Stimulated activated CD4-positive, alpha-beta T cell treated with anti-CD3 and anti-CD28 coated beads, TNF-alpha, amount 100 ng/mL, for 24 hours (primary cell): ENCODE measurements around the gene ST6GALNAC2.

Experiments used
- DNase-seq, 3 experiments: peaks; one replicate each; pipeline ENCODE4 v3.0.0-alpha.2; 2020; ENCODE audit warnings: low read depth in 3 of 3

ST6GALNAC2 gene

GRCh38 chr17:76556765-76557367 is 28.8 kb downstream of the ST6GALNAC2 start:
- DNase-seq: no peak

GRCh38 chr17:76554131-76554530 is 31.5 kb downstream of the ST6GALNAC2 start:
- DNase-seq: no peak

GRCh38 chr17:76553178-76553908 is 32.3 kb downstream of the ST6GALNAC2 start:
- no peak for DNase-seq

- no peak for DNase-seq
Observed at GRCh38 chr17:76551685-76552084, 34.0 kb downstream of the ST6GALNAC2 start.

GRCh38 chr17:76550712-76551615 is 34.7 kb downstream of the ST6GALNAC2 start:
- no peak for DNase-seq

- DNase-seq: no peak
Observed at GRCh38 chr17:76549539-76549938, 36.1 kb downstream of the ST6GALNAC2 start.

- no peak for DNase-seq
Observed at GRCh38 chr17:76549215-76549518, 36.5 kb downstream of the ST6GALNAC2 start.

GRCh38 chr17:76548378-76549214 is 37.1 kb downstream of the ST6GALNAC2 start:
- DNase-seq: no peak

GRCh38 chr17:76547642-76548202 is 37.9 kb downstream of the ST6GALNAC2 start:
- DNase-seq: no peak

GRCh38 chr17:76547183-76547641 is 38.4 kb downstream of the ST6GALNAC2 start:
- no peak for DNase-seq

- no peak for DNase-seq
Observed at GRCh38 chr17:76546556-76547182, 39.0 kb downstream of the ST6GALNAC2 start.

- DNase-seq: no peak
Observed at GRCh38 chr17:76545918-76546555, 39.6 kb downstream of the ST6GALNAC2 start.

- DNase-seq: no peak
Observed at GRCh38 chr17:76544546-76545365, 40.9 kb downstream of the ST6GALNAC2 start.

- no peak for DNase-seq
Observed at GRCh38 chr17:76543826-76544545, 41.7 kb downstream of the ST6GALNAC2 start.

- DNase-seq: no peak
Observed at GRCh38 chr17:76543482-76543825, 42.2 kb downstream of the ST6GALNAC2 start.

- no peak for DNase-seq
Observed at GRCh38 chr17:76542984-76543383, 42.7 kb downstream of the ST6GALNAC2 start.

- DNase-seq: no peak
Observed at GRCh38 chr17:76542566-76542971, 43.1 kb downstream of the ST6GALNAC2 start.

GRCh38 chr17:76541739-76542454 is 43.8 kb downstream of the ST6GALNAC2 start:
- no peak for DNase-seq
